Measurements from ENCODE around the gene KRT34.

DNA sequence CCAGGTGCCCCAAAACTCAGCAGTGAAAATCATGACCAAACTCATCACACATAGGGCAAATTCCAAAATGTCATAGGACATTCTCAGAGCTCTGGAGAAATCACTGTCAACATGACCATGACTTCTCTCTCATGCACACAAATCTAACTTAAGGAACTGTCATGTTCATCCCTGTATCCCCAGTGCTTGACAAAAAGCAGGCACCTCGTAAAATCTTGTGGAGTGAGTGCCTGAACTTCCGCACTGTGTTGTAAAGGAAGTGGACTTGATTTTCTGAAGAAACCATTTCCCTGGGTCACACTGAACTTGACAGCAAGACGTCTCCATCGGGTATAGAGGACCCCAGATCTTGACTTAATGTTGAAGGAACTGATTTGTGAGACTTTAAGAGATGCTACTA, 39.5 kb upstream of the KRT34 start:
- TF ChIP-seq CTCF (IDR thresholded peaks at IDR 0.05; ENCODE audit: low read depth, low read length) (no peak), POLR2A (IDR thresholded peaks at IDR 0.05; ENCODE audit: extremely low read depth, insufficient read length) (no peak), MYC (IDR thresholded peaks at IDR 0.05; ENCODE audit: low read depth, low read length) (no peak)
- TF ChIP-seq, protein P1, sequence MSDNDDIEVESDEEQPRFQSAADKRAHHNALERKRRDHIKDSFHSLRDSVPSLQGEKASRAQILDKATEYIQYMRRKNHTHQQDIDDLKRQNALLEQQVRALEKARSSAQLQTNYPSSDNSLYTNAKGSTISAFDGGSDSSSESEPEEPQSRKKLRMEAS (IDR thresholded peaks at IDR 0.05; ENCODE audit: low read depth, low read length): no peak
